NCI-H524 (cell line): ENCODE measurements around the gene CELA1.

ENCODE experiments used
- DNase-seq, 2 experiments: peaks; one replicate each; lab custom pipeline; 2025; lab: John Stamatoyannopoulos, UW

The CELA1 gene

DNA sequence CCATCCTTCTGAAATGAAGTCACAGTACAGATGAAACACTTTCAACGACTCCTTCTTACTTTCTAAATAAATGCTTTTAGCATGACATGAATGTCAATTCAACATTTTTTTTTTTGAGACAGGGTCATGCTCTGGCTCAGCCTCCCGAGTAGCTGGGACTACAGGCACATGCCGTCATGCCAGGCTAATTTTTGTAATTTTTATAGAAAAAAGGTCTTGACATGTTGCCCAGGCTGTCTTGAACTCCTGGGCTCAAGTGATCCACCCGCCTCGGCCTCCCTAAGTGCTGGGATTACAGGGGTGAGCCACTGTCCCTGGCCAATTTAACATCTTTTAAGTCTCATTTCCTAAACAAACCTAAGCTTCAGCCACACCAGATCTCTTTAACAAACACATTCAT is 28.4 kb upstream of the CELA1 start:
- DNase-seq: no peak

DNA sequence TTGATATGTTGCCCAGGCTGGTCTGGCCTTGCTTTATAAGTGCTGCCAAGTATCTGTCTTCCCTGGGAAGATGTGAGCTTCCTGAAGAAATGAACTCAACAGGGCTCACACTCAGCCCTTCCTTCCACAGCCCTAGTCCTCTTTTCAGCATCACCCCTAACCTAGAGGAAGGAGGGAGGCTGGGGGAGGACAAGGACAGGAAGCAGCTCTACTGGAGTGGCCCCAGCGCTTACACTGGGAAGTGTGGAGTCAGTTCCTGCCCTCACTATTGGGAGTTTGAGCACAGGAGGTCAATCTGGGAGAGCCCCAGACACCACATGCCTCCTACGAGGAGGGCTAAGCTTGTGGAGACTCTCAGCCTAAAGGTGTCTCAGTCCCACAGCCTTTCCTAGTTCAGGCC is 27.9 kb upstream of the CELA1 start:
- DNase-seq: no peak

DNA sequence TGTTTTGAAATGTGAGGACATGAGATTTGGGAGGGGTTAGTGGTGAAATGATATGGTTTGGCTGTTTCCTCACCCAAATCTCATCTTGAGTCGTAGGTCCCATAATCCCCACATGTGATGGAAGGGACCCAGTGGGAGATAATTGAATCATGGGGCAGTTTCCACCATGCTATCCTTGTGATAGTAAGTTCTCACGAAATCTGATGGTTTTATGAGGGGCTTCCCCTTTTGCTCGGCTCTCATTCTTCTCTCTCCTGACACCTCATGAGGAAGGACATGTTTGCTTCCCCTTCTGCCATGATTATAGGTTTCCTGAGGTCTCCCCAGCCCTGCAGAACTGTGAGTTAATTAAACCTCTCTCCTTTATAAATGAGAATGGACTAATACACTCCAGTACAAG is 26.7 kb upstream of the CELA1 start:
- DNase-seq: no peak

DNA sequence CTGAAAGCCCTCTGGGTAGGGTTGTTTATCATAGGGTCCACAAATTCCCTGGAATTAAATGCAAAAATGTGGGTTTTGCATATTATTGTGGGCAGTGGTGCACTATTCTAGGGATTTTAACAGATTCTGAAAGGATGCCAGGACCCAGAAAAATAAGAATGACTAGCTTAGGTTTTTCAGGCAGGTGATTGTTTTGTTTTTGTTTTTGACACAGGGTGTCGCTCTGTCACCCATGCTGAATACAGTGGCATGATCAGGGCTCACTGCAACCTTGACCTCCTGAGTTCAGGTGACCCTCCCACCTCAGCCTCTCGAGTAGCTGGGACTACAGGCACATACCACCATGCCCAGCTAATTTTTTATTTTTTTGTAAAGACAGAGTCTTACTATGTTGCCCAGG is 25.5 kb upstream of the CELA1 start:
- DNase-seq: no peak

DNA sequence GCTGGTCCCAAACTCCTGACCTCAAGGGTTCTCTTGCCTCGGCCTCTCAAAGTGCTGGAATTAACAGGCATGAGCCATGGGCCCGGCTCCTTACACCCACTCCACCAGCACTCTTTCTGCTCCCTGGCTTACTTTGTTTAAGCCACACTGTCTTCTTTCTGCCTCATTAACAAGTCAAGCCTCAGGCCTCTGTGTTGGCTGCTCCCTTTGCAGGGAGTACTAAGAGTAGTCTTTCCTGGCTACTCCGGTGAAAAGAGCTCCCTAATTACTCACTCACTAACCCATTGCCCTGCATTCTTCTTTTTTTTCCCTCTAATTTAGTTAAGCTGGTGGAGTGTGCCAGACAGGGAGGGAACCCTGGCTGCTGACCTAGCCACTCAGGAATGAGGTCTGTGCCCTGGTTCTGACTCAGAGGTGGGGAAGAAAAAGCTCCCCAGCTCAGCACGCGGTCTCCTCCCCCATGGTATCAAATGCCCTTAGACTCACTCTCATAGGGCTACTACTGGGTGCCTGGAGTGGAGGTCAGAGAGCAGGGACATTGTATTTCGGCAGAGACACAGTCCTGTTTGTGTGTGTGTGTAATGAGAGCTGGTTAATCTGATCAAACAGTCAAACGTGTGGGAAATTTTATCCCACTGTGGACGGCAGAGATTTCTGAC is 24.9 kb upstream of the CELA1 start:
- no peak for DNase-seq

DNA sequence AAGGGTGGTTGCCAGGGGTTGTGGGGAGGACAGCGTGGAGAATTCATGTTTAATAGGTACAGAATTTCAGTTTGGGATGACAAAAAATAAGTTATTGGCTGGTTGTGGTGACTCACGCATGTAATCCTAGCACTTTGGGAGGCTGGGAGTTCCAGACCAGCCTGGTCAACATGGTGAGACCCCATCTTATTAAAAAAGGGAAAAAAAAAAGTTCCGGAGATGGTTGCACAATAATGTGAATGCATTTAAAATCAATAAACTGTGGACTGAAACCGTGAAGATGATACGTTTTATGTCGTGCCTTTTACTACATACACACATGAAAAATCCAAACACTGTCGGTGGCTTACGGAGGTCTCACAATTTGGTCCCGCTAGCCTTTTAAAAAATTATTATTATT is 24.2 kb upstream of the CELA1 start:
- DNase-seq: no peak

DNA sequence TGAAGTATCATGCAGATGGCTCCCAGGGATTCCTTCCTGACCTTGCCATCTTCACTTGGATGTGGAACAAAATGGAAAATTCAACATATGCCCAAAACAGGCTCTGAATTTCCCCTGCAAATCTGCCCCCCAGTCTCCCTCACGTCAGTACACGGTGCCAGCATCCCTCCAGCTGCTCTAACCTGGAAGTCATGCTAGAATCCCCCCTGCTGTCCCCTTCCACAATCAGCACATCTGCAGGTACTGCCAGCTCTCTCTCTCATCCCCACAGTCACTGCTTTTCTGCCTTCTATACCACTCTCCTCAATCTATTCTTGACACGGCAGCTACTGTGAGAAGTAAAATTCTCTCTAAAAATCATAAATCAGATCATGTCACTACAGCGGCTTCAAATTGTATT is 23.1 kb upstream of the CELA1 start:
- no peak for DNase-seq

DNA sequence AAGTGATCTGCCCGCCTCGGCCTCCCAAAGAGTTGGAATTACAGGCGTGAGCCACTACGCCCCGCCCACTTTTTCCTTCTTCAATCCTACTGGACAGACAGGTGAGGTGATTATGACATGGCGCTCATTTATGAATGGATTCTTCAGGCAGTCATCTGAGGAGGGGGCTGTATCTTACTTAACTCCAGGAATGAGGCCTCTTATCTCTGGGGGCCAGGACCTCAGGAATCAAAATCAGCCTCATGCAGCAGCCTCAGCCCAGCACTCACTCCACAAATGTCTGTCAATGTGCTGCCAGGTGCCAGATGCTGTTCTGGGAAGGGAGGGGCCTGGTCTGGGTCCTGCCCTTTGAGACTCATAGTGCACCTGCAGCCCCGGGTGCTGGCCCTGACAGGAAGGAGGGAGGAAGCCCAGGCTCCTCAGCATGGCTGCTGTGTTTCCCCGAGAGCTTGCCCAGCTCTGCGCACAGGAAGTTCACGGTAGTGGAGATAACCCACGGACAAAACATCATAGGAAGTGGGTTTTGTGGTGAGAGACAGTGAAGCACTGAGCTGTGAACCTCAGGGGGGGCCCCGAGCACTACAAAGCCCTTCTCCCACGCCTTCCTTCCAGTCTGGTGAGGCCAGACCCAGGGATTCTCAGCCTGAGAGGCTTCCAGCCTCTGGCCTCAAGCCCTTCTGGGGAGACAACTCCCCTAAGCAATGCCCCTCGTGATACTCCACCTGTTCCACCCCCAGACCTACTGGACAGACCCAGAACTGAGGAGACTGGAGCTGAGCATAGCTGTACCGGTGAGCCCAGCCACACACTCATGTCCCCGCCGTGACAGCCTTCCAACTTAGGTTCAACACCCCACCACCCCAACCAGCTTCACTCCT is 22.4 kb upstream of the CELA1 start:
- DNase-seq: peak in 1 of 2 experiments; percentile 19

DNA sequence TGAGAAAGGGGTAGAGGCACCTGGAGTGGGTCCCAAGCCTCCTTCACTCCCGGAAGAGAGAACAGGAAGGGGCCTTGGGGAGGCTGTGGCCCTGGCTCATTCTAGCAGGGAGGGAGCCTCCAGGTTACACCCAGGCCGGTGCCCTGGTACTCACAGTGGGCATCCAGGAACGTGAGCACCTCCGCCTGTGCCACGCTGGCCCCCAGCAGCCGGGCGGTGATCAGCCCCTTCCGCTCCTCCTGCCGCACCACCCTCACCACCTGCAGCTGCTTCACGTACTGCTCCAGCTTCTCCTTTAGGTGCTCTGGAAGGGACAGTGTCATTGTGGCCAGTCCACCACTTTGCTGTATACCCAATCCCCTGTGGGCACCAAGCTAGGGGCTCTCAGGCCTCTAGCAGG is 18.8 kb upstream of the CELA1 start:
- DNase-seq: no peak

DNA sequence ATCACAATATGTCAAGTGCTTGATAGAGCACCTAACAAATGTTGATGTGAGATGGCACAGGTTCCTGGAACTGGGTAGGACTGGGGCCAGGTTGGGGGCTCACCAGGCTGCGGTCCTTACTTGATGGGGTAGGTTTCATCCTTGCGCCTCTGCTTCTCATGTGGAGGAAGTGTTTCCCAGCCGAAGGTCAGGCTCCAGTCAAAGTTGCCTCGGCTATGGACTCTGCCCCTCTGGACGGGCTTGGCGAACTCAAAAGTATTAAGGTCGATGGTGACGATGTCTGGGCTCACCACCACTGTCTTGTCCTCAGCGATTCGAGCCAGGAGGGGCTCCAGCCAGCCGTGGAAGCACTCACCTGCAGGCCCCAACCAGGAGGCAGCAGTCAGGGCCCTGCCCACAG is 17.5 kb upstream of the CELA1 start:
- no peak for DNase-seq

DNA sequence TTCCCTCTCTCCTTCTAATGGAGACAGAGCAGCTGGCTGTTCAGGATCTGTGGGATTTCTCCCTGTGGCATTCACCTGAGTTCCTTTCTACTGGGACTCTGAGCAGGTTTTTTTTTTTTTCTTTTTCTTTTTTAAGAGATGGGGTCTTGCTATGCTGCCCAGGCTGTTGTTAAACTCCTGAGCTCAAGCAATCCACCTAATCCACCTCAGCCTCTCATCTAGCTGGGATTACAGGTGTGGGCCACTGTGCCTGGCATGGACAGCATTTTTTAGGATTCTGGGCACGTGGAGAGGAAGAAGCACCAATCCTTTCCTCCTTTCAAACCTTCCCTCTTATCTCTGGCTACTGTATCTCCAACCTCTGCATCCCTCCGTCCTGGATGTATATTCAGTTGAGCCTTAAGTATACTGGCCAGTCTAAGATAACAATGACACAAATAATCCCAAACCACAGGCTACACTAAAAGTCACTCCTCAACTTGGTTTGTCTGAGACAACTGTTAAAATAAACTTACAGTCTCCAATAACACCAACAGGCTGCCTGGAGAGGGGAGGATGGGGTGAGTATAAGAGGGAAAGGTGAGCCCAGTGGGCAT is 16.4 kb upstream of the CELA1 start:
- DNase-seq: no peak

DNA sequence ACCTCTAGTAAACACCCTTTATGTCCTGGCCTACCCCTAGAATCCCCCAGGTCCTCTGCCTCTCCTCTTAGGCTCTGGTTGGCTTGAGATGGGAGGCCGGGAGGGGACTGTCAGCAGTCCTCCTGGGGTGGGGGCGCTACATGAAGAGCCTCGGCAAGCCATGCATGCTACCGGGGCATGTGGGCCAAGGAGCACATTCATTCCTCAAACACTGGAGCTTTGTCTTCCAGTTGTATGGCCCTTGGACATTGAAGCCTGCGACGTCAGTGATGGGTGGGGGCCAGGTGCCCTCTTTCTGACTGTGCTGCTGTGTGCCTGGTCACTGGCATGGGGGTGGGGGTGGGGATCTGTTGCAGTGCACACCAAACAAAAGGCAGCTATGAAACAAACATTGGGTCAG is 15.8 kb upstream of the CELA1 start:
- no peak for DNase-seq

DNA sequence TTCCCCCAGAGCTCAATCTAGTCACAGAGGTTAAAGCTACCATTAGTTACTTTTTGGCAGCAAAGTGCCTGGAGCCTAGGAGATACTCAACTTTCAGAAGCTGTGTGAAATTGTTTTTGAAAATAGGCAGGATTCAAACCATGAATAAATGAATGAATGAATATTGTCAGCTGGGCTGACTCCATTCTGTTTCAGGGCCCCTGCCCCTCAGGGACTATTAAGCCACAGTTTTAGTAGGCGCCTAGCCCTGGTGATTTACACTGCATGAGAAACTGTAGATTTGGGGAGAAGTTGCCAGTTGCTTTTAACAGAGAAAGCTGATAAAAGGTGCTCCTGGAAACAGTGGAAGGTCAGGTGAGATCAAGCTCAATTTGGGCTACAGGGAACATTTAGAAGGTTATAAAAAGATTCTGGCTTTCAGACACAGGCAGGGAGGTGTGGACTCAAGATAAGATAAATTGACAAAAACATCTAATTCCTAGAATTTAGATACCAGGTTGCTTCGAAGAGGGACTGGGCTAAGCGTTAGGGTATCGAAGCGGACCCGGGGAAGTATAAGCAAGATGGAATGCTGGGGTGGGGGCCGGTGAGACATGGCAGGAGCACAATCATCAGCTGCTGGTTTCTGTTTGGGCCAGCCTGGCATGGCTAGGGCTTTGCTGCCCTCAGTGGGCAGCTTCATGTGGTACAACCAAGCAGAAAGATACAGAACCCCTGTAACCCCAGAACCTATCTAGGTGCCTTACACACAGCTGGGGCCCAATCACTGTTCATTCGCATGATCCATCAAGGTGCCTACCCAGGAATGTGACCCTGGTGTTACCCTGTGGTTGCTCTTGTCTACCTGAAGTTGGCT is 14.9 kb upstream of the CELA1 start:
- no peak for DNase-seq

DNA sequence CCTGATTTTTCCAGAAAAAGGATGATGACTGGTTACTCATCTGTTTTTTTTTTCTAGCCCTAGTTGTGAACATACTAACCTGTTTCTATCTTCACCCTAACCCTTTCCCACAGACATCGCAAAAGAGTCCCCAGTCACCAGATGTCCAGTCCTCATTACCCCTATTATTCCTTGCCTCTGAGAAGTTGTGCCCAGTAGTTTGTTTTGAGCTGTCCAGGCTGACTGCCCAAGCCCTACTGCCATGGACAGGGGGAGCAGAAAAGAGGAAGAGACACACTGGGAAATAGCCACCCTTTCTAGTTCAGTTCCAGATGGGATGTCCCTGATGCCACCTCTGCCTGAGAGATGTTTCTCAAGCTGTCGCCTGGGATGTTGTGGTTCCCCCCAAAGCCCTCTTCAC is 13.8 kb upstream of the CELA1 start:
- no peak for DNase-seq

DNA sequence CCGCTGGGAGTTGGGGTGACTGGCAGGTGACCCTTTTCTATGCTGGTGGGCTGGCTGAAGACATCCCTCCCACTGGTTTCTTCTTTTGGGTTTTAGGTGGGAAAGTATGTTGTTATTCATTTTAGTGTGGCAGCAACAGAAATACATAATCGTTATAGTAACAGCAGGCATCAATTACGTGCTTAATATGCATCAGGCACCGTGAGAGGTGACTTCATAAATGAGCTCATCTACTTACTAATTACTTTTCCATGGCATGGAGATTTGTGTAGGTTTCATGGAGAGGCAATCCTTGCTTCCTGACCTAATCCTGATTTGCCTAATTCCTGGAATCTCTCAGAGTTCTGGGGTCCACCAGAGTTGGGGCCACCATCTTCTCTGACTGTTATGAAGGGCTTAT is 13.4 kb upstream of the CELA1 start:
- no peak for DNase-seq

DNA sequence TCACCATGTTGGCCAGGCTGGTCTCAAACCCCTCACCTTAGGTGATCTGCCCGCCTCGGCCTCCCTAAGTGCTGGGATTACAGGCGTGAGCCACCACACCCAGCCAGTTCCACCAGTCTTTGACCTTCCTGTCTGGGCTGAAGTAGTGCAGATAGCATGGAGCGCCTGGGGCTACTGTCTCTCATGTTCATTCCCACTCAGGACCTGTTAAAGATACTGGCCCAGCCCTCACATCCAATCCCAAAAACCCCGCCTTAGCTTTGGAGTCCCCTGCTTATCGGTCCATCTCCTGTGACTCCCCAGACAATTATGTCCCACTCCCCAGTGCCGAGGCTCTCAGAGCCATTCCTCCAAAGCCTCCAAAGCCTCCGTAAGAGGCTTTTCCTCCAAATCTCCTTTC is 12.0 kb upstream of the CELA1 start:
- DNase-seq: no peak

DNA sequence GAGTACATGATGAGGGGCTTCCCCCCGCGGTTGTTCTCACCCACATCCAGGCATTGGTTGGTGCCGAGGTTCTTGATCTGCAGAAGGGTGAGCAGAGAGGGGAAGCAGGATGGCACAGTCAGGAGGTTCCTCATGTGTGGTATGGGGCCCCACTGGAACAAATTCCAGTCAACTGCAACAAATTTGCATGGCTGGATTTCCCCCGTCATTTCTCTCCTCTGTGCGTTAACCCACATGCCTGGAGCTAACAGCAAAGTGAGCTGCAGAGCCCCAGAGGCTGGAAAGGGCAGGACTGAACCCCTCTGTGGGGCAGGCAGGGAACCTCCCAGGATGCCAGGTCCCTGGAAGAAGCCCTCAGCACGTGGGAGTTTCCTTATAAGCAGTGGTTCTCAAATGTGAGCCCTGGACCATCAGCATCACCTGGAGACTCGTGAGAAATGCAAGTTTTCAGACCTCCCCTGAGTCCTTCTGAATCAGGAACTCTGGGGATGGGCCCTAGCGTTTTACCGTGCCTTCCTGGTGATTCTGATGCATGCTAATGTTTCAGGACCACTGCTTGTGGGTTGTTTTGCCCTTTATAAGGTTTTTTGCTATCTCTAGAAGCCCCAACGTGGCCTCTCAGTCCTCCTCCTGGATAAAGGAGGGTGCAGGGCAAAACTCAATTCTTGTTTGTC is 11.0 kb upstream of the CELA1 start:
- DNase-seq: no peak

DNA sequence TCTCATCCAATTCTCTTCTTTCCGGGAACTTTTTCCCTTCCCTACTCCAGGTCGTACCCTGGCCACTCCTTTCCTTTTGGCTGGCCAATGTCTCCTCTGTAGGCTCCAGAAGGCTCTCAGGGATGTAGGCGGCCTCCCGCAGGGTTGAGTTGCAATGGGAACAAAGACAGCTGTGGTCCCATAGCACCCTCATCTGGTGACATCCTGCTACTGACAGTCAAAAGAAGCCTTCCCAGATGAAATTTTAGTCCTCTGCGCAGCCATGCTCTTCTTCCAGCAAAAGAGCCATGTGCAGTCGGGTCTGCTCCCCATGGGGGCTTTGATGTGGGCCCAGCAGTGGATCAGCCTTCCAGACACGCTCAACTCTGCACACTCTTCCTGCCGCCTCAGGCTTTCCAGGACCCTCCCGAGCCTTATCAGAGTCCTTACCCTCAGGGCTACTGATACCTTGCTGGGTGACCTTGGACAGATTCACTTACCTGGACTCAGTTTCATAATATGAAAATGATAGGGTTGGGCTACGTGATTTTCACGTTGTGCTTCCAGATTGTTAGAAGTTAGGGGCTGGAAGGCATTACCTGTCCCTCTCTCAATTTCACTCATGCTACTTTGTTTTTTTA is 5.5 kb upstream of the CELA1 start:
- DNase-seq: peak; percentile 12 to 70

DNA sequence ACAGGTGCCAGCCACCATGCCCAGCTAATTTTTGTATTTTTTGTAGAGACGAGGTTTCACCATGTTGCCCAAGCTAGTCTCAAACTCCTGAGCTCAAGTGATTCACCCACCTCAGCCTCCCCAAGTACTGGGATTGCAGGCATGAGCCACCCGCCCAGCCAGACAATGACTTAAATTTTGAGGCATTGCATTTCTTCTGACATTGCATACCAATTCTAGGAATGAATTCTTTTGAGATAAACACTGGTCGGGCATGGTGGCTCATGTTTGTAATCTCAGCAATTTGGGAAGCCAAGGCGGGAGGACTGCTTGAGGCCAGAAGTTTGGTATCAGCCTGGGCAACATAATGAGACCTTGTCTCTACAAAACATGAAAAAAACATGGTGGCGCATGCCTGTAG is 2.5 kb upstream of the CELA1 start:
- DNase-seq: no peak

DNA sequence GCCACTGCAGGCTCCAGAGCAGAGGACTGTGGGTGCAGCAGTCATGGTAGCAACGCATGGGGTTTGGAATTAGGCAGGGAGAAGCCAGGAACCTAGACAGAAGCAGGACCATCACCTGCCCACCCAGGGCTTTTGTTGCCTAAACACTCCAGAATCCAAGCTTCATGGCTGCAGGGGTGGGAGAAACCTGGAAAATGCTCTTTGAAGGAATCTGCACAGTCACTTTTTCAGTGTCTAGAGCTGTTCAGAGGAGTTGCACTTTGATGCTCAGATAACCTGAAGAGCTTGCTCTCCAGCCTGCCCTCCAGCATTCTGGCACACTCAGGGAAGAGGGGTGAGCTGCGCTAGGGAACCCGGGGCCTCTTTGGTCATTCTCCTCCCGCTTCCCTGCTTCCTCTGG is 1.6 kb upstream of the CELA1 start:
- DNase-seq: no peak

DNA sequence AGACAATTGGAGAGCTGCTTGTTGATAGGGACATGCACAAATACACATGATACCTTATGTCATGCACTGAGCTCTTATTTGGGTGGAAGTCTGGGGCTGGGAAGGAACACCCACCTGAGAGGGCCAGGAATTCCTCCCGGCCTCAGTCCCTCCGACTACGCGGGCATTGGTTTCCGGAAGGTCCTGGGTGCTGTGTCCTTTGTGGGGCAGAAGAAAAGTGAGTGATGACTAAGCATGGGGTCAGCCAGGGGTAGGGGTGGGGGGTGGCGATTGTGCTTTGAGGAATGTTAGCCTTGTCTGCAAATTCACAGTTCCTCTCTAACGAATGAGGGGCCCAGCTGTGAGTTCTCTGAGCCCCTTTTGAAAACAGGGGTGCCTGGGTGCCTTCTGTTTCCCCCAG is 798 bp downstream of the CELA1 start:
- DNase-seq: no peak
